HepG2 (cell line): ENCODE results near the gene MED23. TPM values are rescaled to one million over a fixed set of nuclear protein-coding genes. Genes with fewer than 3 reads are reported as not detected.

Source experiments
- BCL6 ChIP-seq: IDR thresholded peaks from 2 replicates; pipeline ENCODE4 v1.6.1; 2016; ENCODE audit warnings: missing genetic modification reagents, missing compliant biosample characterization
- CAMTA2 ChIP-seq: sonication (generic); formaldehyde crosslinking; IDR thresholded peaks from 2 replicates; pipeline ENCODE4 v1.4.0; 2020; ENCODE audit warnings: mild to moderate bottlenecking, missing genetic modification reagents, borderline replicate concordance
- CREB1 ChIP-seq, 2 experiments: fragments of 450-650 bp in 1 of 2; IDR thresholded peaks; 2 replicates each; pipeline ENCODE4 v1.6.1; 2016 to 2017; ENCODE audit warnings: control low read depth in 1 of 2, mild to moderate bottlenecking in 1 of 2, missing compliant biosample characterization in 1 of 2, missing genetic modification characterization in 1 of 2
- DMAP1 ChIP-seq: IDR thresholded peaks from 2 replicates; pipeline ENCODE4 v1.6.1; 2016
- GATAD2A ChIP-seq: IDR thresholded peaks from 2 replicates; pipeline ENCODE4 v1.6.1; 2016
- GFI1 ChIP-seq: sonication (generic); formaldehyde crosslinking; IDR thresholded peaks from 2 replicates; pipeline ENCODE4 v1.5.0; 2020; ENCODE audit warnings: missing genetic modification reagents, mild to moderate bottlenecking, borderline replicate concordance
- HOXA5 ChIP-seq: sonication (generic); formaldehyde crosslinking; IDR thresholded peaks from 2 replicates; pipeline ENCODE4 v1.4.0; 2020; ENCODE audit warnings: missing genetic modification reagents
- IRX3 ChIP-seq: sonication (generic); formaldehyde crosslinking; IDR thresholded peaks from 2 replicates; pipeline ENCODE4 v1.8.1; 2023; ENCODE audit warnings: mild to moderate bottlenecking, low read depth, missing genetic modification reagents, borderline replicate concordance
- MTF1 ChIP-seq: sonication (generic); formaldehyde crosslinking; IDR thresholded peaks from 2 replicates; pipeline ENCODE4 v1.5.0; 2020; ENCODE audit warnings: missing genetic modification reagents
- PCBP1 ChIP-seq: fragments of 200-400 bp; formaldehyde crosslinking; IDR thresholded peaks from 2 replicates; pipeline ENCODE4 v1.6.1; 2017; ENCODE audit warnings: mild to moderate bottlenecking, low read depth, low read length, borderline replicate concordance
- SUZ12 ChIP-seq: fragments of 150-350 bp; IDR thresholded peaks from 2 replicates; pipeline ENCODE4 v1.6.1; 2014; ENCODE audit warnings: low read depth, low read length
- ZBTB8A ChIP-seq: sonication (generic); formaldehyde crosslinking; IDR thresholded peaks from 2 replicates; pipeline ENCODE4 v1.4.0; 2020; ENCODE audit warnings: mild to moderate bottlenecking, low read depth, missing genetic modification reagents, borderline replicate concordance
- ZNF792 ChIP-seq: IDR thresholded peaks from 2 replicates; pipeline ENCODE4 v1.6.1; 2016
- polyA plus RNA-seq, 8 experiments: library from polyadenylated mRNA; depleted of rRNA in 3 of 8; stranded (reverse) in 7 of 8; unstranded in 1 of 8; fragments of >200 nt; fragmentation: Illumina TruSeq in 4 of 8; extraction: Trizol in 4 of 8; gene quantifications; 2 replicates each; pipeline versions ENCODE4 v1.2.1 to v1.2.3, GENCODE V29; 2011 to 2016; ENCODE audit warnings: low read depth in 4 of 8, missing spikeins in 1 of 8, mixed read lengths in 1 of 8; ENCODE audit not compliant: insufficient read depth in 1 of 8
- total RNA-seq, 5 experiments: library from RNA; depleted of rRNA; stranded (reverse); fragments of >200 nt; fragmentation: Illumina TruSeq; extraction: Trizol; gene quantifications; 2 replicates each; pipeline ENCODE4 v1.2.3, GENCODE V29; 2016; ENCODE audit warnings: low read depth in 1 of 5
- TF ChIP-seq, protein P1 (sequence below): sonication (generic); formaldehyde crosslinking; IDR thresholded peaks from 2 replicates; pipeline ENCODE4 v1.4.0; 2020; ENCODE audit warnings: mild to moderate bottlenecking, missing genetic modification reagents
- TF ChIP-seq, protein P2 (sequence below): sonication (generic); formaldehyde crosslinking; IDR thresholded peaks from 2 replicates; pipeline ENCODE4 v1.4.0; 2020; ENCODE audit warnings: mild to moderate bottlenecking, missing genetic modification reagents
- TF ChIP-seq, protein P3 (sequence below): sonication (generic); formaldehyde crosslinking; IDR thresholded peaks from 2 replicates; pipeline ENCODE4 v1.8.0; 2022; ENCODE audit warnings: missing genetic modification reagents, low read depth, mild to moderate bottlenecking, borderline replicate concordance
- TF ChIP-seq, protein P4 (sequence below): sonication (generic); formaldehyde crosslinking; IDR thresholded peaks from 2 replicates; pipeline ENCODE4 v1.5.0; 2020; ENCODE audit warnings: missing genetic modification reagents
- TF ChIP-seq, protein P5 (sequence below): sonication (generic); formaldehyde crosslinking; conservative IDR thresholded peaks from 2 replicates; pipeline ENCODE4 v1.4.0; 2020; ENCODE audit warnings: mild to moderate bottlenecking, missing genetic modification reagents, moderate library complexity

The MED23 gene
- total and polyA plus RNA-seq, 2 of the 13 experiments (the other 11 are each of a cell fraction or from before 2014, with no cell fraction given) = 34.9 to 50.5 TPM

DNA sequence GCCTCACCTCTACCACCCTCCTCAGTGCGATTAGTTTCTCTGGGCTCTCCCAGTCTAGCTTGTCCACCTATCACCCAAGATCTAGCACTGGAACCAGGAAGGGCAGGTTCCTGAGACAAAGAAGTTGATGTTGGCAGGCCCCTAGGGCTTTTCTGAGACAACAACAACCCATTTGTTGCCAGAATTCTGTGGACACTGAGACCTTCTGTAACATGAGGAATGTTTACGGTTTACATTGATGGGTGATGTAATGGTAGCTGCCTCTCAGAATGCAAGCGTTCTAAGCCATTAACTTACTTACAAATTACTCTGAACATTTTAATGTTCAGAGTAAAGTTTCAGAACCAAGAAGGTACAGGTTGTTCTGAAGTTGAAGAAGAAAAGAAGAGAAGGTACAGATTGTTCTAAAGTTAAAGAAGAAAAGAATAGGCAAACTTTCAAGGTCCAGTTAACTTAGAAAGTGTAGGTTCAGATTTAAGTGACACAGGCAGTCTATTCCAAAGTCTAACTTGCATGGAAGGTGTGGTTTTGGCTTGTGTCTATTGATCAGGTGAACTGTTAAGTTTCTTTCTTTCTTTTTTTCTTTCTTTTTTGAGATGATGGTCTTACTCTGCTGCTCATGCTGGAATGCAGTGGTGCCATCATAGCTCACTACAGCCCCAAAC, 3.7 kb upstream of the MED23 start (continued):
- TF ChIP-seq ZBTB8A = no peak
- TF ChIP-seq ZNF792 (CRISPR knock-in tag) = no peak
- peak; percentile 47 for TF ChIP-seq BCL6 (CRISPR knock-in tag)
- TF ChIP-seq GFI1 (CRISPR knock-in tag) = no peak
- TF ChIP-seq CAMTA2 = no peak
- TF ChIP-seq IRX3 (CRISPR knock-in tag) = no peak
- TF ChIP-seq CREB1 (IDR thresholded peaks at IDR 0.05) = no peak
- TF ChIP-seq CREB1 (CRISPR knock-in tag; IDR thresholded peaks at IDR 0.05) = peak; percentile 31; the same call in 1 of the 2 replicates
- TF ChIP-seq, protein P1, sequence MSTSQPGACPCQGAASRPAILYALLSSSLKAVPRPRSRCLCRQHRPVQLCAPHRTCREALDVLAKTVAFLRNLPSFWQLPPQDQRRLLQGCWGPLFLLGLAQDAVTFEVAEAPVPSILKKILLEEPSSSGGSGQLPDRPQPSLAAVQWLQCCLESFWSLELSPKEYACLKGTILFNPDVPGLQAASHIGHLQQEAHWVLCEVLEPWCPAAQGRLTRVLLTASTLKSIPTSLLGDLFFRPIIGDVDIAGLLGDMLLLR (CRISPR knock-in tag) = no peak
- TF ChIP-seq, protein P2, sequence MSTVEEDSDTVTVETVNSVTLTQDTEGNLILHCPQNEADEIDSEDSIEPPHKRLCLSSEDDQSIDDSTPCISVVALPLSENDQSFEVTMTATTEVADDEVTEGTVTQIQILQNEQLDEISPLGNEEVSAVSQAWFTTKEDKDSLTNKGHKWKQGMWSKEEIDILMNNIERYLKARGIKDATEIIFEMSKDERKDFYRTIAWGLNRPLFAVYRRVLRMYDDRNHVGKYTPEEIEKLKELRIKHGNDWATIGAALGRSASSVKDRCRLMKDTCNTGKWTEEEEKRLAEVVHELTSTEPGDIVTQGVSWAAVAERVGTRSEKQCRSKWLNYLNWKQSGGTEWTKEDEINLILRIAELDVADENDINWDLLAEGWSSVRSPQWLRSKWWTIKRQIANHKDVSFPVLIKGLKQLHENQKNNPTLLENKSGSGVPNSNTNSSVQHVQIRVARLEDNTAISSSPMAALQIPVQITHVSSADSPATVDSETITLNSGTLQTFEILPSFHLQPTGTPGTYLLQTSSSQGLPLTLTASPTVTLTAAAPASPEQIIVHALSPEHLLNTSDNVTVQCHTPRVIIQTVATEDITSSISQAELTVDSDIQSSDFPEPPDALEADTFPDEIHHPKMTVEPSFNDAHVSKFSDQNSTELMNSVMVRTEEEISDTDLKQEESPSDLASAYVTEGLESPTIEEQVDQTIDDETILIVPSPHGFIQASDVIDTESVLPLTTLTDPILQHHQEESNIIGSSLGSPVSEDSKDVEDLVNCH (CRISPR knock-in tag) = no peak
- TF ChIP-seq, protein P3, sequence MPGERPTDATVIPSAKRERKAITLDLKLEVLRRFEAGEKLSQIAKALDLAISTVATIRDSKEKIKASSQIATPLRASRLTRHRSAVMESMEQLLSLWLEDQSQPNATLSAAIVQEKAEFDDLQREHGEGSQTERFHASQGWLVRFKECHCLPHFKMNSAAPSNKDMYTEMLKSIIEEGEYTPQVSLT = no peak
- no peak for TF ChIP-seq DMAP1 (CRISPR knock-in tag)
- TF ChIP-seq MTF1 (CRISPR knock-in tag) = no peak
- TF ChIP-seq GATAD2A = peak; percentile 48
- no peak for TF ChIP-seq HOXA5 (CRISPR knock-in tag)
- TF ChIP-seq, protein P4, sequence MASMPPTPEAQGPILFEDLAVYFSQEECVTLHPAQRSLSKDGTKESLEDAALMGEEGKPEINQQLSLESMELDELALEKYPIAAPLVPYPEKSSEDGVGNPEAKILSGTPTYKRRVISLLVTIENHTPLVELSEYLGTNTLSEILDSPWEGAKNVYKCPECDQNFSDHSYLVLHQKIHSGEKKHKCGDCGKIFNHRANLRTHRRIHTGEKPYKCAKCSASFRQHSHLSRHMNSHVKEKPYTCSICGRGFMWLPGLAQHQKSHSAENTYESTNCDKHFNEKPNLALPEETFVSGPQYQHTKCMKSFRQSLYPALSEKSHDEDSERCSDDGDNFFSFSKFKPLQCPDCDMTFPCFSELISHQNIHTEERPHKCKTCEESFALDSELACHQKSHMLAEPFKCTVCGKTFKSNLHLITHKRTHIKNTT (CRISPR knock-in tag) = no peak
- TF ChIP-seq, protein P5, sequence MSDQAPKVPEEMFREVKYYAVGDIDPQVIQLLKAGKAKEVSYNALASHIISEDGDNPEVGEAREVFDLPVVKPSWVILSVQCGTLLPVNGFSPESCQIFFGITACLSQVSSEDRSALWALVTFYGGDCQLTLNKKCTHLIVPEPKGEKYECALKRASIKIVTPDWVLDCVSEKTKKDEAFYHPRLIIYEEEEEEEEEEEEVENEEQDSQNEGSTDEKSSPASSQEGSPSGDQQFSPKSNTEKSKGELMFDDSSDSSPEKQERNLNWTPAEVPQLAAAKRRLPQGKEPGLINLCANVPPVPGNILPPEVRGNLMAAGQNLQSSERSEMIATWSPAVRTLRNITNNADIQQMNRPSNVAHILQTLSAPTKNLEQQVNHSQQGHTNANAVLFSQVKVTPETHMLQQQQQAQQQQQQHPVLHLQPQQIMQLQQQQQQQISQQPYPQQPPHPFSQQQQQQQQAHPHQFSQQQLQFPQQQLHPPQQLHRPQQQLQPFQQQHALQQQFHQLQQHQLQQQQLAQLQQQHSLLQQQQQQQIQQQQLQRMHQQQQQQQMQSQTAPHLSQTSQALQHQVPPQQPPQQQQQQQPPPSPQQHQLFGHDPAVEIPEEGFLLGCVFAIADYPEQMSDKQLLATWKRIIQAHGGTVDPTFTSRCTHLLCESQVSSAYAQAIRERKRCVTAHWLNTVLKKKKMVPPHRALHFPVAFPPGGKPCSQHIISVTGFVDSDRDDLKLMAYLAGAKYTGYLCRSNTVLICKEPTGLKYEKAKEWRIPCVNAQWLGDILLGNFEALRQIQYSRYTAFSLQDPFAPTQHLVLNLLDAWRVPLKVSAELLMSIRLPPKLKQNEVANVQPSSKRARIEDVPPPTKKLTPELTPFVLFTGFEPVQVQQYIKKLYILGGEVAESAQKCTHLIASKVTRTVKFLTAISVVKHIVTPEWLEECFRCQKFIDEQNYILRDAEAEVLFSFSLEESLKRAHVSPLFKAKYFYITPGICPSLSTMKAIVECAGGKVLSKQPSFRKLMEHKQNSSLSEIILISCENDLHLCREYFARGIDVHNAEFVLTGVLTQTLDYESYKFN (CRISPR knock-in tag) = peak; percentile 78
- TF ChIP-seq PCBP1 = no peak
- no peak for TF ChIP-seq SUZ12
